ENCODE results near the gene KDM1A.

Gene KDM1A

GRCh38 chr1:23116216-23116836, 97.1 kb downstream of the KDM1A start:
- peaks cover 13% of the 10 kb centered on the region for H3K4me1 ChIP-seq (ENCODE audit: insufficient read depth, low read length, poor library complexity, severe bottlenecking)
- no peaks in the 10 kb centered on the region for H3F3A ChIP-seq (ENCODE audit: low read depth)
- no peak overlapping the region for H3K4me2 ChIP-seq (ENCODE audit: low read depth, low read length, poor library complexity, severe bottlenecking)
- no peak for TF ChIP-seq CTCF (conservative IDR thresholded peaks at IDR 0.05; ENCODE audit: low read length)
- TF ChIP-seq EZH2phosphoT487 (IDR thresholded peaks at IDR 0.05; ENCODE audit: borderline replicate concordance) = no peak
- H4K20me1 ChIP-seq (ENCODE audit: insufficient read depth, low read length, poor library complexity, severe bottlenecking) = peaks cover 29% of the 10 kb centered on the region
- no peaks in the 10 kb centered on the region for H3K9me3 ChIP-seq (ENCODE audit: insufficient read depth, low read depth, low read length)
- H3K9me2 ChIP-seq (replicated peaks; ENCODE audit: low read depth, low read length) = no peaks in the 10 kb centered on the region
- H3K79me2 ChIP-seq (ENCODE audit: insufficient read depth, low read length) = peaks cover 91% of the 10 kb centered on the region
- H3K36me3 ChIP-seq (ENCODE audit: insufficient read depth, low read length) = no peaks in the 10 kb centered on the region
- no peak overlapping the region for H3K9ac ChIP-seq (ENCODE audit: low read depth, low read length, poor library complexity, severe bottlenecking)
- H3K27me3 ChIP-seq (ENCODE audit: insufficient read depth, low read length, poor library complexity, severe bottlenecking) = no peaks in the 10 kb centered on the region
- no peak overlapping the region for H3K4me3 ChIP-seq (ENCODE audit: low read length, poor library complexity, severe bottlenecking)
- no peak overlapping the region for H2AFZ ChIP-seq (ENCODE audit: low read length)

- Histone ChIP-seq H3K4me1 (ENCODE audit: insufficient read depth, low read length, poor library complexity, severe bottlenecking) (peaks cover 13% of the 10 kb centered on the region), H3K9me2 (replicated peaks; ENCODE audit: low read depth, low read length) (no peaks in the 10 kb centered on the region), H3K79me2 (ENCODE audit: insufficient read depth, low read length) (peaks cover 89% of the 10 kb centered on the region), H3K27me3 (ENCODE audit: insufficient read depth, low read length, poor library complexity, severe bottlenecking) (no peaks in the 10 kb centered on the region), H3K9me3 (ENCODE audit: insufficient read depth, low read depth, low read length) (no peaks in the 10 kb centered on the region), H4K20me1 (ENCODE audit: insufficient read depth, low read length, poor library complexity, severe bottlenecking) (peaks cover 31% of the 10 kb centered on the region), H3F3A (ENCODE audit: low read depth) (no peaks in the 10 kb centered on the region), H3K9ac (ENCODE audit: low read depth, low read length, poor library complexity, severe bottlenecking) (no peak overlapping the region), H3K36me3 (ENCODE audit: insufficient read depth, low read length) (no peaks in the 10 kb centered on the region), H3K4me3 (ENCODE audit: low read length, poor library complexity, severe bottlenecking) (no peak overlapping the region), H3K4me2 (ENCODE audit: low read depth, low read length, poor library complexity, severe bottlenecking) (no peak overlapping the region), H2AFZ (ENCODE audit: low read length) (no peak overlapping the region)
- TF ChIP-seq CTCF (conservative IDR thresholded peaks at IDR 0.05; ENCODE audit: low read length) = no peak
- no peak for TF ChIP-seq EZH2phosphoT487 (IDR thresholded peaks at IDR 0.05; ENCODE audit: borderline replicate concordance)
Observed at GRCh38 chr1:23116921-23117699, 97.8 kb downstream of the KDM1A start.

- no peak overlapping the region for H3K4me3 ChIP-seq (ENCODE audit: low read length, poor library complexity, severe bottlenecking)
- H3K9me2 ChIP-seq (replicated peaks; ENCODE audit: low read depth, low read length) = no peaks in the 10 kb centered on the region
- H3K4me1 ChIP-seq (ENCODE audit: insufficient read depth, low read length, poor library complexity, severe bottlenecking) = peaks cover 18% of the 10 kb centered on the region
- no peak overlapping the region for H3K4me2 ChIP-seq (ENCODE audit: low read depth, low read length, poor library complexity, severe bottlenecking)
- no peaks in the 10 kb centered on the region for H3K36me3 ChIP-seq (ENCODE audit: insufficient read depth, low read length)
- no peaks in the 10 kb centered on the region for H3F3A ChIP-seq (ENCODE audit: low read depth)
- H3K9me3 ChIP-seq (ENCODE audit: insufficient read depth, low read depth, low read length) = no peaks in the 10 kb centered on the region
- H4K20me1 ChIP-seq (ENCODE audit: insufficient read depth, low read length, poor library complexity, severe bottlenecking) = peaks cover 29% of the 10 kb centered on the region
- H3K79me2 ChIP-seq (ENCODE audit: insufficient read depth, low read length) = peaks cover 88% of the 10 kb centered on the region
- H3K27me3 ChIP-seq (ENCODE audit: insufficient read depth, low read length, poor library complexity, severe bottlenecking) = no peaks in the 10 kb centered on the region
- no peak for TF ChIP-seq EZH2phosphoT487 (IDR thresholded peaks at IDR 0.05; ENCODE audit: borderline replicate concordance)
- no peak for TF ChIP-seq CTCF (conservative IDR thresholded peaks at IDR 0.05; ENCODE audit: low read length)
- no peak overlapping the region for H3K9ac ChIP-seq (ENCODE audit: low read depth, low read length, poor library complexity, severe bottlenecking)
- H2AFZ ChIP-seq (ENCODE audit: low read length) = no peak overlapping the region
Observed at GRCh38 chr1:23118407-23118806, 99.1 kb downstream of the KDM1A start.
